GM23338 (cell line): ENCODE data around the gene ENTPD7.

Experiments used
- CREB1 ChIP-seq: fragments of 250-450 bp; sonication (Bioruptor Pico); IDR thresholded peaks from 2 replicates; pipeline ENCODE4 v1.5.0; 2020; ENCODE audit warnings: low read depth, mild to moderate bottlenecking, moderate library complexity
- CTCF ChIP-seq, 2 experiments: fragments of 200-600 bp in 1 of 2; sonication (generic) in 1 of 2; conservative IDR thresholded peaks; 2 replicates each; pipeline versions ENCODE4 v1.5.1 to v1.6.1; 2016 to 2017; ENCODE audit warnings: antibody characterized with exemption in 2 of 2, low read depth in 2 of 2, mild to moderate bottlenecking in 2 of 2, moderate library complexity in 1 of 2
- EZH2 ChIP-seq: fragments of 200-600 bp; sonication (generic); IDR thresholded peaks from one replicate; pipeline ENCODE4 v1.8.0; 2017; ENCODE audit warnings: antibody characterized with exemption, mild to moderate bottlenecking, low read depth; ENCODE audit not compliant: unreplicated experiment
- EZH2phosphoT487 ChIP-seq: fragments of 200-600 bp; sonication (generic); IDR thresholded peaks from one replicate; pipeline ENCODE4 v1.8.1; 2018; ENCODE audit warnings: antibody characterized with exemption; ENCODE audit not compliant: unreplicated experiment
- JUNB ChIP-seq: IDR thresholded peaks from one replicate; pipeline ENCODE4 v1.6.1; 2016; ENCODE audit warnings: antibody characterized with exemption; ENCODE audit not compliant: unreplicated experiment
- NANOG ChIP-seq: IDR thresholded peaks from 2 replicates; pipeline ENCODE4 v1.6.1; 2016; ENCODE audit warnings: antibody characterized with exemption, borderline replicate concordance
- POLR2AphosphoS5 ChIP-seq: IDR thresholded peaks from 2 replicates; pipeline ENCODE4 v1.6.1; 2016; ENCODE audit warnings: antibody characterized with exemption, low read depth
- REST ChIP-seq: IDR thresholded peaks from one replicate; pipeline ENCODE4 v1.6.1; 2018; ENCODE audit warnings: antibody characterized with exemption; ENCODE audit not compliant: unreplicated experiment
- STAT1 ChIP-seq: IDR thresholded peaks from one replicate; pipeline ENCODE4 v1.6.1; 2016; ENCODE audit warnings: antibody characterized with exemption; ENCODE audit not compliant: unreplicated experiment
- ZNF114 ChIP-seq: fragments of 250-450 bp; sonication (Bioruptor Pico); IDR thresholded peaks from 2 replicates; pipeline ENCODE4 v1.5.0; 2020; ENCODE audit warnings: mild to moderate bottlenecking, moderate library complexity
- ZNF331 ChIP-seq: fragments of 250-450 bp; sonication (Bioruptor Pico); IDR thresholded peaks from 2 replicates; pipeline ENCODE4 v1.5.0; 2020; ENCODE audit warnings: low read depth, mild to moderate bottlenecking, moderate library complexity
- ZNF462 ChIP-seq: fragments of 250-450 bp; sonication (Bioruptor Pico); IDR thresholded peaks from 2 replicates; pipeline ENCODE4 v1.5.0; 2020; ENCODE audit warnings: mild to moderate bottlenecking, moderate library complexity
- TF ChIP-seq, protein P1 (sequence below): IDR thresholded peaks from 2 replicates; pipeline ENCODE4 v1.6.1; 2016; ENCODE audit warnings: antibody characterized with exemption

DNA sequence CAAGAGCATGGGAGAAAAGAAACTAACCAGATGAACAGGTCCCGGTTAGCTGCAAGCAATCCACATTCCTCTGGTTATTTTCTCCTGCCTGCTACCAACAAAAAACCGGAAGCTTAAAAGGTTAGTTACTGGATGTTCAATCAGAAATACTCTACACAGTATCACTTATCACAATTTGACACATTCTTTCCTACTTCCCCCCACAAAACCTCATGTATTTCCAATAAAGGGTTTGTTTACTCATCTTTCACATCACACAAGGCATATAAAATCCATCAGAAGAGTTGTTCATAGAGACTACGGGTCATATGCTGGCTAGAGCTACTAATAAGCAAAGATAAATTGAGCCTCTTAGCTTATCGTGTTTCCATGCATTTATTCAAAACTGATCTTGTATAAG, 43.9 kb upstream of the ENTPD7 start:
- TF ChIP-seq REST = no peak
- TF ChIP-seq CREB1 (CRISPR knock-in tag) = no peak
- no peak for TF ChIP-seq CTCF (conservative IDR thresholded peaks at IDR 0.05; ENCODE audit: low read depth in 2 of 2)
- no peak for TF ChIP-seq EZH2
- no peak for TF ChIP-seq POLR2AphosphoS5
- no peak for TF ChIP-seq EZH2phosphoT487
- no peak for TF ChIP-seq JUNB
- TF ChIP-seq NANOG = no peak
- TF ChIP-seq ZNF331 = no peak
- no peak for TF ChIP-seq ZNF114 (CRISPR knock-in tag)
- TF ChIP-seq, protein P1, sequence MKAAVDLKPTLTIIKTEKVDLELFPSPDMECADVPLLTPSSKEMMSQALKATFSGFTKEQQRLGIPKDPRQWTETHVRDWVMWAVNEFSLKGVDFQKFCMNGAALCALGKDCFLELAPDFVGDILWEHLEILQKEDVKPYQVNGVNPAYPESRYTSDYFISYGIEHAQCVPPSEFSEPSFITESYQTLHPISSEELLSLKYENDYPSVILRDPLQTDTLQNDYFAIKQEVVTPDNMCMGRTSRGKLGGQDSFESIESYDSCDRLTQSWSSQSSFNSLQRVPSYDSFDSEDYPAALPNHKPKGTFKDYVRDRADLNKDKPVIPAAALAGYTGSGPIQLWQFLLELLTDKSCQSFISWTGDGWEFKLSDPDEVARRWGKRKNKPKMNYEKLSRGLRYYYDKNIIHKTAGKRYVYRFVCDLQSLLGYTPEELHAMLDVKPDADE = no peak
- no peak for TF ChIP-seq STAT1
- TF ChIP-seq ZNF462 = no peak
